GM18909 (cell line): Measurements from ENCODE around the gene TBC1D8.

Experiments used
- ATAC-seq: cut with Tn5 transposase; IDR thresholded peaks from one replicate; pipeline ENCODE4 v1.9.1; 2021; ENCODE audit warnings: mild to moderate bottlenecking; ENCODE audit not compliant: unreplicated experiment, poor library complexity

TBC1D8 gene

DNA sequence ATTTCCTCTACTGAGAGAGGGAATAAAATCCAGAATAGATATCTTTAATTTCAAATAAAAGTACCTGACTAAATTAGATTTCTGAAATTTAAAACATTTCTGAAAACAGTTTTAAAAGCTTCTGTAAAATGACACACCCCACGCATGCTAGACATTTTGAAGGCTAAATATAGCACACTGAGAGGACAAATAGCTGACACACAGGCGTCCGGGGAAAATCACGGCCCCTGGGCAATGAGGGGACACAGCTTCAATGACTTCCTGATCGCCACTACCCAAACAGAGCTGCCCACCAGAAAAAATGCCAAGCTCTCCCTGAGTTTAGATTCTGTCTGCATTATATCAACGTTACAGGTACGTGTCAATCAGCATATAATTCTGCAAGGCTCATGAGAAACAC, 10.9 kb downstream of the TBC1D8 start:
- no peak for ATAC-seq

DNA sequence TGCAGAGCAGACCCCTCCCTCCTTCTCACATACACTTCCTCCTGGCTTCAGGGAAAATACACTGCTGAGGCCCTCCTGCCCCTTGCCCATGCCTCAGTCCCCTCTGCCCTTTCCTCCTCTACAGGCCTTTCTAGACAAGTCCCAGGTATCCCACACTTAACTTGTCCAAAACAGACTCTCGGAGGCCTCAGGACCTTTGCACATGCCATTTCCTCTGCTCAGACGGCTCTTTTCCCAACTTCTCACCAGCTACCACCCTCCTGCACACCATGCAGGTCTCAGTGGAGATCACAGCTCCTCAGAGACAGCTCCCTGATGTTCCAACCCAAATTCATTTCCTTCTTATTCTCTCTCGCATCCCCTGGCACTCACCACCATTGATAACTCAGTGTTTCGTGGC, 11.7 kb downstream of the TBC1D8 start:
- ATAC-seq: no peak

GRCh38 chr2:101135412-101136296, 15.5 kb downstream of the TBC1D8 start:
- ATAC-seq: no peak

- no peak for ATAC-seq
Observed at GRCh38 chr2:101133492-101134100, 17.6 kb downstream of the TBC1D8 start.

DNA sequence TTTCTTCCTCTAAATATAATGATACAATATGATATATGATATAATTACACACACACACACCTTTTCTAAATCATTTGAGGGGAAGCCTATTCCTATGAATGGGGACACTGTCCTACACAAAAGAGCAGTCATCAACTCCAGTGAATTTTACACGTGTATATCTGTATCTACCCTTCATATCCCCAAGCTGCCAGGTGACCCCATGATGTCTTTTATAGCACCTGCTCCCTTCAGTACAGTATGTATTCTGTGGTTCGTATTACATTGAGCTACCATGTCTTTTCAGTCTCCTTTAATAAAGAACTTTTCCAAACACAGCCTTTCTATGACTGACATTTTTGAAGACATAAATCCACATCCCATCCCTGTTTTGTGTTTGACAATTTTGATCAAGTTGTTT, 19.0 kb downstream of the TBC1D8 start:
- ATAC-seq: no peak

DNA sequence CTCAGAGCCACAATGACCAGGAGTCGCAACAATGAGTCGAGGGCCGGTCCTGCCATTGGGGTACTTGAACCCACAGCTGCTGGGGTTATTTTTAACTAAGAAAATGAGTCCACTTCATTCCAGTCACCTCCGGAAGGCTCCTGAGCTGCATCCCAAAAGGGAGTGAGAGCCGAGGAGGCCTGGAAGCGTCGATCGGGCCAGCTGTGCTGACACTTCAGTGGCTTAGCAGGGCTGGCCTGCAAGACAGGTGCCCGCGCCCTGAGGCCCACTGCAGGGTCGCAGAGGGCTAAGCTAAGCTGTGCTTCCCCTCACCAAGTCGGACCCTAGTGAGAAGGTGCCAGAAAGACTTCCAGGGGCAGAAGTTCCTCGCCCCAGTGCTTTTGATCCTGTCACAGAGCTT, 21.1 kb downstream of the TBC1D8 start:
- ATAC-seq: no peak

- ATAC-seq: no peak
Observed at GRCh38 chr2:101127319-101128056, 23.7 kb downstream of the TBC1D8 start.

DNA sequence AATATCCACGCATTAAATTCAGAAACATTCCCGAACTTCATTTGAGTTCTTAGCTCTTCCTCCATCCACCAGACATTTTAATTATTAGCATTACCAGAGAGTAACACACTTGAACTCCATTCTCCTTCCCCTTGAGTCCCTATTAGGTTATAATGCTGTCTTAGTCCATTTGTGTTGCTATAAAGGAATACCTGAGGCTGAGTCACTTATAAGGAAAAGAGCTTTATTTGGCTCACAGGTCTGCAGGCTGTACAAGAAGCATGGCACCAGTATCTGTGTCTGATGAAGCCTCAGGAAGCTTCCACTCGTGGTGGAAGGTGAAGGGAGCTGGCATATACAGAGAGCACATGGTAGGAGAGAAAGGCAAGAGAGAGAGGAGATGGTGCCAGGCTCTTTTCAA, 25.4 kb downstream of the TBC1D8 start:
- ATAC-seq: no peak

- no peak for ATAC-seq
Observed at GRCh38 chr2:101125374-101125773, 25.8 kb downstream of the TBC1D8 start.

DNA sequence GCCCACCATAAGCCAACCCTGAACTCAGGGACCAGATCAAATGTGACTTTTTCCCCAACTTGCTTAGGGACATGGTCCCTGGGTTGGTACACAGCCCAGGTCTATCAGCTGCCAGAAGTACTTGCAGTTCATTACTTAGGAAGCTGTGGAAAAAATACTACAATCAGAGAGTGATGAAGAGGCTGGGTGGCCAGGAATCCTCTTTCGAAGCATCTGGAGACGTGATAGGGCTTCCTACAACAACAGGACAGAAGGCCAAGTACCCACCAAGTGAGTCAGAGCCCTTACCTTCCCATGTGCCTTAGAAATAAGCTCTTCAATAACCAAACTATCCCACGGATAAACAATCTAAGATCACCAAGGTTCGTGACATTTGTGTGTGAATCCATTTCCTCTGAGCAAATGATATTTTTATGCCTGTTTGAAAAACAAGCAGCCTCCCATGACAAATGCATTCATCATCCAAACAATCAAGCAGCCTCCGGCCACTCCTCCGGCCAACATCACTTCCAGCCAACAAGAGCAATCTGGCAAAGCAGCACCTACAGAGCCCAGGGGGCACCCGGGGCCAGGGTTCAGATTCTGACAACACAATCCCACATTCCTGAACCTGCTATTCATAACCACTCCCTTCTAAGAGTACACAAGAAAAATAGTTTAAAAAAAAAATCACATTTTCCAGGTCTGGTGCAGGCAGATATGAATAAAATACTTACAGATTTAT, 26.4 kb downstream of the TBC1D8 start:
- ATAC-seq: no peak

- ATAC-seq: no peak
Observed at GRCh38 chr2:101123795-101124471, 27.2 kb downstream of the TBC1D8 start.

DNA sequence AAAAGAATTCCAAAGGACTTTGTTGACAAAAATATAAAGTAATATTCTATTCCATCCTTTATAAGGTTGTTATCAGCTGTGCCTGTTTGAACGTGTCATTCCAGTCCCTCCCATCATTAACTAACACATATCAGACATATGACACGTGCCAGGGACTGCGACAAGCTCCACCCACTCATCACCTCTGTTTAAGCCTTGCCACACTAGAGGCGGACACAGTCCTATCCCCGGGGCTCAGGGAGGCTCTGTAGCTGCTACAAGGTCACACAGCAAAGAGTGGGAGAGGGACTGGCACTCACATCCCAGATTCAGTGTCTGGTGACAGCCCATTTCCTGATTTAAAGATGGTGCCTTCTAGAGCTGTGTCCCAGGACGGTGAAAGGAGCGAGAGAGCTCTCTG, 30.0 kb downstream of the TBC1D8 start:
- no peak for ATAC-seq

- no peak for ATAC-seq
Observed at GRCh38 chr2:101120124-101120996, 30.8 kb downstream of the TBC1D8 start.

DNA sequence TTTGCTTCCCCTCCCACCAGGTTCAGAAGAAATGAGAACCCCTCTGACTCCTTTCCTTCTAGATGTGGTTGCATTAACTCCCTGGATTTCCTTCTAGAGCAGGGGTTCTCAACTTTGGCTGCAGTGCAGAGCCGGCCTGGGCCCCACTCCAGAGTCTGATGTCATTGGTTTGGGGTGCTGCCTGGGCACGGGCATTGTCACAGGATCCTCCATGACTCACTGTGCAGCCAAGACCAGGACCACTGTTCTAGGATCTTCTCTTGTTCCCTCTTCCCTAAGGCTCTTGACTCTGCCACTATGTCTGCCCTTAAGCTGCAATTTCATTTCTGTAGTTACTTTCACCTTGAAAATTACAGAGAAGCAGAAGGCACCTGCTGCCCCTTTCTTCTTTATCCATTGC, 31.8 kb downstream of the TBC1D8 start:
- ATAC-seq: no peak

- no peak for ATAC-seq
Observed at GRCh38 chr2:101116841-101117552, 34.2 kb downstream of the TBC1D8 start.

DNA sequence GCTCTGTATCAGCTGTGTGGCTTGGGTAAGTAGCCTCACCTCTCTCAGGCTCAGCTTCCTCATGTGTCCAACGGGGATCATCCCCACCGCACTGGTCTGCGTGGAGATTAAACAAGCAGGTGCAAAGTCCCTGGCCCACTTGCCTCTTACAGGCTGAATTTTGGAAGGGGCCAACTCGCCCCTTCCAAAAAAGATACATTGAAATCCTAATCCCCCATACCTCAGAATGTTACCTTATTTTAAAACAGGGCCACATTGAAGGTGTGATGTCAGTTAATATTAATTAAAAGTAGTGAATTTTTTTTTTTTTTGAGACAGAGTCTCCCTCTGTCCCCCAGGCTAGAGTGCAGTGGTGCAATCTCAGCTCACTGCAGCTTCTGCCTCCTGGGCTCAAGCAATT, 34.8 kb downstream of the TBC1D8 start:
- ATAC-seq: no peak

DNA sequence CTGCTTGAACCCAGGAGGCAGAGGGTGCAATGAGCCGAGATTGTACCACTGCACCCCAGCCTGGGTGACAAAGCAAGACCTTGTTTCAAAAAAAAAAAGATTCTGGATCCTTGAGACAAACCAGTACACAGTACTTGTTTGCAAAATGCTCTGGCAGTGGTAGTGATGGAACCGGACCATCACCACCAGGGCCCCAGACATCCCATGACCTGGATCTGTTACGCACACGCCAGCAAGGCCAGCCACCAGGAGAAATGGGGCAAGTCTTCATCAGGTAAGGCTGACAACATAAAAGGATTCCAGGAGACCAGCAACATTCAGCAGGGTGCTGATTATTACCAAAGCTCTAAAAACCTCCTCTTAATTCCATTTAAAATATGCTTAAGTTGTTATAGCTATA, 35.5 kb downstream of the TBC1D8 start:
- ATAC-seq: no peak

DNA sequence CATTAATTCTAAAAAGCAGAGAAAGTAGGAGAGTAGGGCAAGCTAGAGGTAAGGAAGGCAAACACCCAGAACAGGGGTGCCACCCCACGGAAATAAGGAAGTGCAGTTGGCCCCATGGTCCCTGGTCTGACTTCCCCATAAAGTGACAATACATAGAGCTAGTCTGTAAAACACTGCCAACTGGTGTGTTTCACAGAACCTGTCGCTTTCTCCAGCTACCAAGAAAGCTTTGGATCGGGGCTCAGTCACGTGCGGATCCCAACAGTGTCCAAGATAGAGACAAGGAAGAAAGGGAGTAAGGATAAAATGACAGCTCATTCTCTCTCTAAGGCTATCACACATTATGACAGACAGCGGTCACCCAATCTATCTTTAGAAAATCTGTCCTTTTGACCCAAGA, 36.4 kb downstream of the TBC1D8 start:
- ATAC-seq: no peak
